ENCODE data around the gene SLAMF1. TPM values are rescaled to one million over a fixed set of nuclear protein-coding genes. Genes with fewer than 3 reads are reported as not detected.
"Not testable (repeated sequence)": the region's sequence is repeated elsewhere in the genome, so short reads cannot be mapped to it uniquely, and the experiment has no call there.

Gene SLAMF1
- total RNA-seq, 1 experiment from 2014 or later = 0.12 TPM

DNA sequence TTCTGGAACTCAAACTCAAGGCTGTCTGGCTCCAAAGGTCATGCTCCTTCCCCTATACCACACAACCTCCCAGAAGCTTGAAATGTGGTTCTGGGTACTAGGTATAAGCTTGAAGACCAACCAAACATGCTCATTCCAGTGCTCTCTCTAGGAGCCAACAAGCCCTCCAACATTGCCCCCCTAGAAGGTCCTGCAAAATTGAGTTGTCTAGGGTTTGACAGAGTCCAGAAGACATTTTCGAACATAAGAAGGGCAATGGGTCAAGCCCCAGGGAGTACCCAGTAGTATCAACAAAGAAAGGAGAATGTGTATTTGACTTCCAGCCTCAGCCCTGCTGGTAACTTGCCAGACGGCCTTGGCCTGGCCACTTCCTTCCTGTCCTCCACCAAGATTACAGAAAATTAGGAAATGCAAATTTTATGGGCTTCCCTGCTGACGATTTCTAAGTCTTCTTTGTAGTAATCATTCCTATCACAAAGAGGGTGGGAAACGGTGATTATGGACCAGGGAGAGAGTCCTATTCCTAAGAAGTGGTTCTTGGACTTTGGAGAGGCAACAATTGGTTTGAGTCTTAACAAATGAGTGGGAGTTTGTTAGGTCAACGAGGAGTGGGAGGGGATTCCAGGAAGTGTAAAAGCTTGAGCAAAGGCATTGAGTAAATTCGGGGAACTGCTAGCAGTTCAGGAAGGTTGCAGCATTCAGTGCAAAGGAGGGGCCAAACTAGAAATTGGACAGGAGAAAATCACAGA lies 18.7 kb upstream of the SLAMF1 start:
- DNase-seq (ENCODE audit: low read depth) = no peak

DNA sequence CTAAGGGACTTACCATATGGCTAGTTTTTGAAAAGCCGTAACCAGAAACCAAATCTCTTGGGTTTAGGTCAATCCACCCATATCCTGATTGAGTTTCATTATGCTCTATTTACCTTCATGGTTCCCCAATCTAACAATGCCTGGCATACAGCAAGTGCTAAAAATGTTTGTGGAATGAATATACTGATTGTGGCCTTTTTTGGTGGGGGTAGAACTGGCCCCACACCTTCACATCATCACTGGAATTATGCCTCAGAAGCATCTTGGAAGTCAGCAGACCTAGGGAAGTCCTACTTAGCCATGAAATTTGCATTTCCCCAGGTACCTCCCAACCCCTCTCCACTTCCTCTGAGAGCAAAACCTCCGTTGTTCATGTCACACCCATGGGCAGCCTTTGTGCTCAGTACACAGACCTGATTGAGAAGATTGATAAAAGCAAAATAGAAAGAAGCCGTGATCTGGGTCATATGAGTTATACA lies 17.8 kb upstream of the SLAMF1 start:
- no peak for DNase-seq (ENCODE audit: low read depth)

DNA sequence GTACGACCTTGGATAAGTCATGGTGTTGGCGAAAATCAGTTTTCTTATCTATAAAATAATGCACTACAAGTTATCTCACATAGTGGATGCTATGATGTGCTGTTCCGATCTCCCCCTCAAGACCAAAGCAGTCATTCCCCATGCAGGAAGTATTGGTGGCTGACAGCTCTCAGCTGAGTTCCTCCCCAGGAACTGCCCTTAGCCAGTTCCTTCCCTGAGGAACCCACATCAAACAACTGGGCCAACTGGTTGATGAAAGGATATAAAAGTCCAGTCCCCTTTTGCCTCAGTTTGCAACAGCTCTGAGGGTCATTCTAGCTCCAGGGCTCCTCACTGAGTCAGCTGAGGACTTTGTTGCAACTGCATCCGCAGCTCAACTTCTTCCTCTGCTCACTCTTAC lies 16.1 kb upstream of the SLAMF1 start:
- no peak for DNase-seq (ENCODE audit: low read depth)

DNA sequence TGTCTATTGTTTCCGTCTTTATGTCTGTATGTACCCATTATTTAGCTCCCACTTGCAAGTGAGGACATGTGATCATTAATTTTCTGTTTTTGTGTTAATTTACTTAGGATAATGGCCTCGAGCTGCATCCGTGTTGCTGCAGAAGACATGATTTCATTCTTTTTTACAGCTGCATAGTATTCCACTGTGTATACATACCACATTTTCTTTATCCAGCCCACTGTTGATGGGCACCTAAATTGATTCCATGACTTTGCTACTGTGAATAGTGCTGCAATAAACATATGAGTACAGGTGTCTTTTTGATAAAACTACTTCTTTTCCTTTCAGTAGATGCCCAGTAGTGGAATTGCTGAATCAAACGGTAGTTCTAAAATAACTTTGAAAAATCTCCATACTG lies 12.7 kb upstream of the SLAMF1 start:
- no peak for DNase-seq (ENCODE audit: low read depth)

DNA sequence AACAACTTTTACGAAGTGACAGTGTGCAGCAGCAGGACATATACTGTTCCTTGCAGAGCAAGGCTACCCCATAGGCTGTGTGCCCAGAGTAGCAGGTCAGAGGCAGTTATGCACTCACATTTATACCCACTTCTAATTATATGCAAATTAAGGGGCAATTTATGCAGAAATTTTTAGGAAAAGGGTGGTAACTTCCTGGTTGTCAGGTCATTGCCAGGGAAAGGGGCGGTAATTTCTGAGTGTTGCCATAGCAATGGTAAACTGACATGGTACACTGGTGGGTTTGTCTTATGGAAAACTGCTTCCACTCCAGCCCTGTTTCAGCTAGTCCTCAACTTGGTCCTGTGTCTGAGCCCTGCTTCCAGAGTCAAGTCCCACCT lies 12.0 kb upstream of the SLAMF1 start:
- no peak for DNase-seq (ENCODE audit: low read depth)

DNA sequence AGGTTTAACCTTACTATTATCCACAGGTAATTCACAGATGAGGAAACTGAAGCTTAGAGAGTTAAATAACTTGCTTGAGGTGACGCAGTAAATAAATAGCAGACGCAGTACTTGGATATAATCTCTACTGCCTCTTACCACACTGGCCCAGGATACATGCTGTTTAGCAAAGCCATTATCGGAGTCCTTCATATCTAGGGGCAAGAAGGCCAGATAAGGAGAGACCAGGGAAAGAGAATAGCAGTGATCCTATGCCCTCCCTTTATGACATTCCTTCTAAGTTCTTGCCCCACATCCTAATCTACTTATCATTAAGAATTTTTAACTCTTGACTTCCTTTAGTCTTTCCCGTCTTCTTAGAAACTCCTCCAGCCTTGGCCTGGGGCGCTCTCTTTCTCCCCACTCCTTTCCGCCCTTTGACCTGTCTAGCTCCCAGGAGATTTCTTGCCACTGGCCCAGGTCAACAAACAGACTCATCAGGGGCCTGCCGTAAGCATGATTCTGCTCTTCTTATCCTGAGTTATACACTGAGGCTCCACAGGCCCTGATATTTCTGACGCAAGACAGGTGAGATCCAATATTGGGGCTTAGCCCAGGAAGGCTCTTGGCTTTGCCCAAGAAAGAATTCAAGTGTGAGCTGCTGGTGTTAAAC lies 11.4 kb upstream of the SLAMF1 start:
- DNase-seq (ENCODE audit: low read depth) = no peak

DNA sequence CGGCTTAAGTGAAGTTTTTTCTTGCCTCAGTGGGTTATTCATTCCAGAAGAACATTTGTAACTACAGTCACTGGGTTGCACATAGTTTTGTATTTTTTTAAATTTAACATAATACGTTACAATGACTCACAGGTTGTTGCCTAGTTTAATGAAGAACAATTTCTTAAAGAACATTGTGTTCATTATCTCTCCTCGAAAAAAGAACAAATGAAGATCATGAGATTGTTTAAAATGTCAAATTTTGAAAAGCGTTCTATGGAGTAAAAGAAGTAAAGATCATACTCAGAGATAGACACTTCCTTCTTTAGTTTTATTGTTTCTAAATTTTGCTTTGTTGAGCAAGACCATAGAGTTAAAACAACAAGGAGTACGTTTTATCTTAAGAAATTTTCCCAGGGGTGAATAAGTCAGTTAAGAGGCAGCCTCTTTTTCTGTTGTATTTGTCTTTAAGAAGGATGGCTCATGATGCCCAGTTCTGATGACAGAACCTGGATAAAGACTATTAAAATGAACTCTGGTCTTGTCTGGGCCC lies 10.5 kb upstream of the SLAMF1 start:
- DNase-seq (ENCODE audit: low read depth) = no peak

DNA sequence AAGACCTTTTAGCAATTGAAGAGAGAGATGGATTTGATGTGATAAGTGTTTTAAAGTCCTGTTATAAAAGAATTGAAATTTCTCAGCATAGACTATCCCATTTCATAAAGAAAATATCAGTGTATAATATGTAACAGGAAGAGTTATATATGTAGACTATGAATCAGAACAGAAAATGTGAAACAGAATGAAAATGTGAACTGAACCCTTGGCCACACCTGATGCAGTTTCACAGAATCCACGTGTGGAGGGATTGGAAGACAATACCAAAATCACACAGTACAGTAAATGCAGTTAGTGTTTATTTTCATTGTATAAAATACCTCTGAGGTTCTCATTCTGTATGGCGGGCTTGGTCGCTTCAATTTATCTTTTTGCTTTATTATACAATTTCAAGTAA lies 9.9 kb upstream of the SLAMF1 start:
- DNase-seq (ENCODE audit: low read depth) = no peak

DNA sequence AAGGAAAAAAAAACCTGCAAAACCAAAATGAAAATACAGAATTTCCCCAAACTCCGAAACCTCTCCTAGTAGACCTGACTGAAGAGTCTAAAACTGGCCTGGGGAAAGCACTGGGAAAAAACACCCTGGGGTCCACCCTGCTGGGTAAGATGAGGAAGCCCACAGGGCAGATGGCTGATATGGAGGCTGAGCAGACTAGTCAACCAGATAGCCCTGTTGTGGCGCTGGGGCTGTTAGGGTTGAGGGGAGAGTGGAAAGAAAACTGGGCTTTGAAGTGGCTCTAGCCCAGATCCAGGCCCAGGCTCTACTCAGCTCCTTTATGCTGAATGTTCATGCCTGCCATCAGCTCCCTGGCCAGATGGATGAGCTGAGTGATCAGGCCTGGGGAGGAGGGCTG lies 6.8 kb upstream of the SLAMF1 start:
- no peak for DNase-seq (ENCODE audit: low read depth)

DNA sequence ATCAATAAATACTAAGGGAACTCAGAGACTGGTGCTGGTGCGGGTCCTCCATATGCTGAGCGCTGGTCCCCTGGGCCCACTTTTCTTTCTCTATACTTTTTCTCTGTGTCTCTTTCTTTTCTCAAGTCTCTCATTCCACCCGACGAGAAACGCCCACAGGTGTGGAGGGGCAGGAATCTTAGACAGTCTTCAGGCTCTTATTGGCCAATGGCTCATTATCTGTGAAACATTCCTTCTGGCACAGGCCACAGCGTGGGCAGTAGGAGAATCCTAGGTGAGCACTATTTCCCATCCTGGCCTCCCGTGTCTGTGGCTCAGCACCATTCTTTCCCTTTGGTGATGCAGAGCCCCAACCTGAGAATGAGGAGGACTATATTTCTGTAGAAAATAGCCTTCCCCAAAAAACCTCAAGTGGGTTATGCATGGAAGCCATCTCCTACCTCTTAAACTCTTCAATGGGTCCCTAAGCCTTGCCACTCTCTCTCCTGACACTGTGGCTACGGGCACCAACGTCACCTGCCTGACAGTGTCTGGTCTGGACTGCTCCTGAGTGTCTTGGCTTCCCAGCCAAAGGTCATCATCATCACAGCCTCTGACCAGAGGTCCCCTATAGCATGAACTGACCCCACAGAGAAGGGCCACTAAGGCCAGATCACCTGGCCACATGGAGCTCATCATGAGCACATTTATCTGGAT lies 6.2 kb upstream of the SLAMF1 start:
- DNase-seq (ENCODE audit: low read depth) = no peak

DNA sequence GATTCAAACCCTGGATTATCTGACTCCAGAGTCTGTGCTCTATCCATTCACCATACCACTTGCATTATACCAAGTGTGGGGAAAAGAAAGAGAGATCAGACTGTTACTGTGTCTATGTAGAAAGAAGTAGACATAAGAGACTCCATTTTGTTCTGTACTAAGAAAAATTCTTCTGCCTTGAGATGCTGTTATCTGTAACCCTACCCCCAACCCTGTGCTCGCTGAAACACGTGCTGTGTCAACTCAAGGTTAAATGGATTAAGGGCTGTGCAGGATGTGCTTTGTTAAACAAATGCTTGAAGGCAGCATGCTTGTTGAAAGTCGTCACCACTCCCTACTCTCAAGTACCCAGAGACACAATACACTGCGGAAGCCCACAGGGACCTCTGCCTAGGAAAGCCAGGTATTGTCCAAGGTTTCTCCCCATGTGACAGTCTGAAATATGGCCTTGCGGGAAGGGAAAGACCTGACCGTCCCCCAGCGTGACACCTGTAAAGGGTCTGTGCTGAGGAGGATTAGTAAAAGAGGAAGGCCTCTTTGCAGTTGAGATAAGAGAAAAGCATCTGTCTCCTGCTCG lies 5.3 kb upstream of the SLAMF1 start:
- DNase-seq (ENCODE audit: low read depth) = not testable (repeated sequence)

DNA sequence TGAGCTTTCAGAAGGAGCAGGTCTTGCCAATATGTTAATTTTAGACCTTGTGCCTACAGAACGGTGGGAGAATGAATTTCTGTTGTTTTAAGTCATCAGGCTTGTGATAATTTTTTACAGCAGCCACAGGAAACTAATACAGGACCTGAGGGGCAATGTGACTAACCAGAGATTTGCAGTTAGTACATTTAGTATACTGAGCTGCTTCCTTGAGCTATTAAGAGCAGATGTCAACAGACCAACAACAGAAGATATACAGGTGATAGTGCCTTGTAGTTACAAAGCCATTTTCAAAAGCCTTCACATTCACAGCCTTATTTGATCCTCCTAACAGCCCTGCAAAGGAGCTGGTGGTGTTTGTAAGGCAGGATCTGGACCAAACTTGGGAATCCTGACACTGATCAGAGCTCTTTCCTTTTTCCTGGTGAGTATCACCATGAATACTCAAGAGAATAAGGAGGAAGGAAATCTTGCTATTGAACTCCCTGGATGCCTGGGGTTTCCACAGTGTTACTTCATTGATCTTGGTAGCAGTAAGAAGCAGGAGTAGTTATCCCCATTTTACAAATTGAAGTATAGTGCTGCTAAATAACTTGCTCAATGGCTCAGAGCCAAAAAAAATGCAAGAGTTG lies 4.7 kb upstream of the SLAMF1 start:
- DNase-seq (ENCODE audit: low read depth) = no peak

DNA sequence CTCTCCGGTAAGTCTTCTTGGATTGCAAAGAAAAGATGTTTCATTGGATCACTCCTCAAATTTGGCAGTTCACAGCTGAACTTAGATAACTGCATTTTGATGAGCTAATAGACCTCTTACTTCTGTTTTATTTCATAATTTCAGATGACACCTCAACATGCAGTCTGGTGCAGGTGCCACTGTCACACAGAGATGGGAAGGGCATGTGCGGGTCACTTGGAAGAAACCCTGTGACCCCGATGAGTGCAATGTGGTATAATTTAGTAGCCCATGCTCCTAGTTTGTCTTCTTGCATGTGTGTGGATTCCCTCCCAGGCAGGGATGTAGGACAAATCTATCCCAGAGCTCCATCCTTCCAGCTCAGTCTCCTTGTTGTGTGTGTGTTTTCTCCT lies 481 bp upstream of the SLAMF1 start:
- DNase-seq (ENCODE audit: low read depth) = no peak

DNA sequence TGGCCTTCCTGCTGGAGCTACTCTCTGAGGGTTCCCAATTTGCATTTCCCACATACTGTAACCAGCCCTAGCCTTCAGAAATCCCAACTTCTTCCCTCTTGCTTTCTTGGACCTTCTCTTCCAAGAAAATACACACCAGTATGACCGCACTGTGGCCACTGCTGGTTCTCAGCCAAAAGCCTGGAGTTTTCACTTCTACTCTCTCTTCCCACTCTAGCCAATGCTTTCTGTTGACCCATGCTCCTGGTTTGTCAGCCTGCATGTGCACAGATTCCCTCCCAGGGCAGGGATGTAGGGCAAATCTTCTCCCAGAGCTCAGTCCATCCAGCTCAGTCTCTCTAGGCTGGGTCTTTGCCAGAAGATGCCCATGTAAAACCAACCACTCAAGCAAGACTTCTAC lies 664 bp downstream of the SLAMF1 start:
- no peak for DNase-seq (ENCODE audit: low read depth)

DNA sequence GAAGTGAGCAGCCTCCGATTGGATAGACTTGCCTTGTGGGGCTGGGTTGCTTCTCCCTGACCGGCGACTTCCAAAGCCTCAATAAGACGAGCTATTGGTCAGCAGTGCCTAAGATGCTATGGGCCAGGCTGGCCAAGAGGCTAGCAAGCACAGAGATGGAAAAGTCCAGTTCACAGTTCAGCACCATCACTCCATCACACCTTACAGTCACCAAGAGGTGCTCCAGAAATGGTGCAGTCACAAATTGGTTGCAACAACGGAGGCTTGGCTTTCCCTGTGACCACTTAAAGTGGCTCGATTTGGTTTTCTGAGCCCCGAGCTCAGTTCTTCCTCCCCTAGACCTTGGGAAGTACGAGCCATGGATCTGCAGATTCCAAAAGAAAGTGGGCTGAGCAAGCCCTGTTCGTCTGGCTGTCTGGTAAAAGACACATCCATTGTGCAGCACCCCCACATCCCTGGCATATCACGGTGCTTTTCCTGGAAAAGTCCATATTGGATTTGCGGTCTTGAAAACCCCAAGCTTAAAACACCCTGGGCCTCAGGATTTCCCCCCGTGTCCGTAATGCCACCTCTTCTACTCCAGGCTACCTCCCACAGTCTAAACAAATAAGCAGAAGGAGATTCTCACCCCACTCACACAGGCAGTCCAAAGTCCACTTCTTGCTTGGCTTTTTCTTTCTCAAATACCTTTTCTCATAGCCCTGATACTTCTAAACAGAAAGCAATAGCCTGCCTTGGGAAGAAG lies 1.3 kb downstream of the SLAMF1 start:
- DNase-seq (ENCODE audit: low read depth) = no peak

DNA sequence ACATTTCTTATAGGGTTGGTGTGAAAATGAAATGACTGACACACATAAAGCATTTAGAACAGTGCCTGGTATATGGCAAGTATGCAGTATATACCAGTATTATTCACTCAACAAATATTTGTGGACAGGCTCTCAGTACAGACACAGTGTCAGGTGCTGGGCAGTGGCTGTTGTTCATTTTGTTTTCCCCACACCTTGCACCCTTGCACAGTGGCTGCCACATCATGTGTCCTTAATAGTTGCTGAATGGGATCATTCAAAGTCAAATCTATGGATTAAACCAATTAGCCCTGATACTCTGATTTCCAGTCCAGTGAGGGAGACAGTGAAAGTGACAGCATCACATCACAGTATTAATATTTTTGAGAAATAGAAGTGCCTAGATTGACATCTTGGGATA lies 2.4 kb downstream of the SLAMF1 start:
- DNase-seq (ENCODE audit: low read depth) = no peak

DNA sequence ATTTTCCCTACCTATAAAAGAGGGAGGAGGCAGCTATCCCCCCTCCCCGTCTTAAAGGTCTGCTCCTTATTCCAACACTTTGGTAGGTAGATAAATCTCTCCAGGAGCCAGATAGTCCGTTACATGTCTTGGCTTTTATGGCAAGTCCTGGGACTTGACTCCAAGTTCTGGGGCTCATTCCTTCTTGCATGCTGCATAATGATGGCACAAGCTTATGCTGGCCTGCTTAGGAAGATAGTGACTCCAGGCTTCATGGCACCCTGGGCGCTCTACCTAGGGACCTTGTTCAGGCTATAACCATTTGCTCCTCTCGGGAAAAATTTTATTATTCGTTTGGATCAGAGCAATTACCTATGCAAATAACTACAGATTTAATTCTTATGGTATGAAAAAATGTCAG lies 3.7 kb downstream of the SLAMF1 start:
- DNase-seq (ENCODE audit: low read depth) = no peak

DNA sequence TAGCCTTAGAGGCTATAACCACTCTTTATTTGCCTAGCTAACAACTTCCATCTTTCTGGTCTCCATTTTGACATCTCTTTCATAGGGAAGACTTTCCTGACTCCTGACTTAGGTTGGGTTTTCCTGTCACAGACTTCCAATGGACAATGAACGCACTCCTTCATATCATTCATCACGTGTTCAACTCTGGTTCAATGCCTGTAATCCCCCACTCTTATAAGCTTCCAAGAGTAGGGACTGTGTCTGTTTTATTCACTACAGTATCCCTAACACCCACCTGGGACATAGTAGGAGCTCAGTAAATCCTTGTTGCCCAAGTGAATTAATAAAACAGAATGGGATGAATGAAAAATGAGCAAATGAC lies 4.6 kb downstream of the SLAMF1 start:
- no peak for DNase-seq (ENCODE audit: low read depth)

DNA sequence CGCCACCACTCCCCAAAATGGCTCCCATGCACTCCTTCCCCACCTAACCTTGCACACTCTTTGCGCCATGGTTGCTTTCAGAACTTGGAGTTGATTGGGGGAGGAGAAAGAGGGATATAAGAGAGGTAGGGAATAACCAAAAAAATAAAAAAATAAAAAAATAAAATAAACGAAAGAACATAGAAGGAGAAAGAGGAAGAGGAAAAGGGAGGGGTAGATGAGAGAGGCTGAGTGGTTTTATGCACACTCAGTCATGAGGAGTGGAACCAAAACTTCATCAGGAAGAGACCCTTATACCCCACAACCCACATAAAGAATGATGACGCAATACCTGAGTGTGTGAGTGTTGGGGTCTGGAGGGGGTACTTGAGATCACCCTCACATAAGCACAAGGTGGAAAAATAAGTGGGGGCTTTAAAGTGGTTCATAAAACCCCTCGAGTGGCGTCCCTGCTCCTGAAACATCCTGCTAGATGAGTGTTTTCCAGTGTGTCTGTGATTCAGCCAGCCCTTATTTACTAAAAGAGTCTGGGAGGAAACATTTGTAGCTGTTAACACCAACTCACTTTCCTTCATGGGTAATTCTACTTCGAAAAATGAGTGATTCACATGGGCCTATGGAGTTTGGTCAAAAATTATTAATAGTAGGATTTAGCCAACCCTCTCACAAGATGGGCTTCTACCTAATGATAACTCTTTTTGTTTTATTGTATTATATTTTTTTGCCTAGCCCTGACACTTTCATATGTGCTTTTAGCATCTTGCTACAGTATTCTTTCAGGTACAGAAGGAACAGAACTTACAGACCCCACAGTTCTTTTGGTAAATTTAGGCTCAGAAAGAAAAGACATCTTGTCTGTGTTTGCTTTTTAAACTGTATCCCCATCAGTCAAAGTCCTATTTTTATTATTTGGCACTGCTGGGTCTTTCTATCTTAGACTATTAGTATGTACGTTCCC lies 5.2 kb downstream of the SLAMF1 start:
- DNase-seq (ENCODE audit: low read depth) = no peak

All from RPMI7951 (cell line).